GM13976 (cell line): ENCODE data around the gene FXYD6.

Experiments used
- DNase-seq: peaks from one replicate; pipeline ENCODE4 v3.0.0; 2012; ENCODE audit warnings: low spot score
- in situ Hi-C: fragments of 300-500 bp; cut with MboI; formaldehyde crosslinking; loops from one replicate; pipeline ENCODE4 v1.12.0; 2022; ENCODE audit warnings: low sequenced_read_pairs, mixed read lengths, inconsistent platforms; ENCODE audit not compliant: unreplicated experiment
- TF ChIP-seq, protein P1 (sequence below): IDR thresholded peaks from 2 replicates; pipeline ENCODE4 v1.5.1; 2012; ENCODE audit warnings: borderline replicate concordance, mild to moderate bottlenecking; ENCODE audit not compliant: insufficient read depth; ENCODE audit errors: extremely low read depth, missing control alignments, control extremely low read depth

FXYD6 gene

DNA sequence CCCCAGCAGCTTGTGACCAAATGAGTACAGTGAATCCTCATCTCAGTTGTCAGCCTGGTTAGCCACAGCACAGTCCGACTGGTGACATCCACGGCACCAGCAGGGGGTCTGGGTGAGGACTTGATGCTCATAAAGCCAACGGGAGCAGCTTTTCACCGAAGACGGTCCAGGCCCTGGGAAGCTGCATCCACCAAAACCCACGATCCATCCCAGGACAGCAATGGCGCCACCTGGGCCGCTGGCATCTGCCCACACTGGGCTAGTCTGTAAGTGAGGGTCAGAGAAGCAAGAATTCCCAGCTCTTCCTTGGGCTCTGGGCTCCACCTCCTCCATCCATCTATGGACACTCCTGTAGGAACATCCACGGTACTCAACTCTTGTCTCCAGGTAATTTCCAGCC, 25.1 kb upstream of the FXYD6 start:
- TF ChIP-seq, protein P1, sequence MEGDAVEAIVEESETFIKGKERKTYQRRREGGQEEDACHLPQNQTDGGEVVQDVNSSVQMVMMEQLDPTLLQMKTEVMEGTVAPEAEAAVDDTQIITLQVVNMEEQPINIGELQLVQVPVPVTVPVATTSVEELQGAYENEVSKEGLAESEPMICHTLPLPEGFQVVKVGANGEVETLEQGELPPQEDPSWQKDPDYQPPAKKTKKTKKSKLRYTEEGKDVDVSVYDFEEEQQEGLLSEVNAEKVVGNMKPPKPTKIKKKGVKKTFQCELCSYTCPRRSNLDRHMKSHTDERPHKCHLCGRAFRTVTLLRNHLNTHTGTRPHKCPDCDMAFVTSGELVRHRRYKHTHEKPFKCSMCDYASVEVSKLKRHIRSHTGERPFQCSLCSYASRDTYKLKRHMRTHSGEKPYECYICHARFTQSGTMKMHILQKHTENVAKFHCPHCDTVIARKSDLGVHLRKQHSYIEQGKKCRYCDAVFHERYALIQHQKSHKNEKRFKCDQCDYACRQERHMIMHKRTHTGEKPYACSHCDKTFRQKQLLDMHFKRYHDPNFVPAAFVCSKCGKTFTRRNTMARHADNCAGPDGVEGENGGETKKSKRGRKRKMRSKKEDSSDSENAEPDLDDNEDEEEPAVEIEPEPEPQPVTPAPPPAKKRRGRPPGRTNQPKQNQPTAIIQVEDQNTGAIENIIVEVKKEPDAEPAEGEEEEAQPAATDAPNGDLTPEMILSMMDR = no peak
- in situ Hi-C loops = no loop called here
- DNase-seq = no peak

DNA sequence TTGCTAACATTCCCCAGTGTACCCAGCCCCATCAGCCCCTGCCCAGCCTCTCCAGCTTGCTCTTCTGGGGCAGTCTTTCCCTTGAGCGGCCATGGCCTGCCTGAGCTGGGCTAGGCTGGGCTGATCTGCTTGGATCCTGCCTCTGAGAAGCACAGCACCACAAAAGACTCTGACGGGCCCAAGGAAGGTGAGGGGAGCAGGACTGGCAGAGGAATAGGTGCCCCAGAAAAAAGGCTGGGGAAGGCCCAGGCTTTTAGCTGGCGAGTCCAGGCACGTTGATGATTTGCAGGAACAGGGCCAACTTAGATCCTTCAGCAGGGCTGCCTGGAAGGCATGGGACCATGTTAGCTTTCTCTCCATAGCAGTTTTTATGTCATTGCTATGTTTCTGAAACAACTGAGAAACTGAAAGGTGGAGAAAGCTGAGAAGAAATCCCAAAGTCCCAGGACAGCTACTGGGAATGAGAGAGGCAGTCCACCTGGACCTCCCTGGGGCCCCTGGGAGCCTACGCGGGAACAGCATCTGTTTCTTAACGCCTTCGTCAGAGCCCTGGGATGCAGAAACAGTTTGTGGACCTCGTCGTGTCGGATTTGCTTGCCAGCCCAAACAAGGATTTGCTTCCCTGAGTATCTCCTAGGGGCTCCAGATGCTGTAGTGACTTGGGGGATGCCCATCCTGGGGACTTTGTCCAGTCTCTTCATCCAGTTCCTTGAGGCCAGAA, 24.4 kb upstream of the FXYD6 start:
- TF ChIP-seq, protein P1 = no peak
- no peak for DNase-seq
- in situ Hi-C loops = no loop called here

DNA sequence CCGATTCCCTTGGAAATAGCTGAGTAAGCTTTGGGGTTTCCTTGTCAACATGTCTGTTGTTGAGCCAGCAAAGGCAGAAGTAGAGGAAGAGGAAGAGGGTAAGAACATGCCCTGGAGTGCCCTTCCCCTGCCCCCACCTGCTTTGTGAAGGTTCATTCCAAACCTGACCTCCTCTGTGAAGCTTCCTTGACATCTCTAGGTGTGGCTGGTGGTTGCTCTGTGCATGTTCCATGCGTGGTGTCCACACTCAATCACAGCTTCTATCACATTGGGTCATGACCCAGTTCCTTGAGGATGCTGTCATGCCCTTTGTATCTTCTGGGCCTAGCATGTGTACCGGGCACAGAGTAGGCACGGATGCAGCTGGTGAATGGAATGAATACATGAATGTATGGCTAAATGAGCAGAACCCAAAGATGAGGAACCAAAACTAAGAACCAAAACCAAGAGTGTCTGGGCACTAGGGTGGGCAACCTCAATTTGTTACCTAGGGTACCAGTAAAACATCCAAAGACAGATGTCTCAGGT, 23.7 kb upstream of the FXYD6 start:
- in situ Hi-C loops = no loop called here
- TF ChIP-seq, protein P1 = no peak
- DNase-seq = no peak

DNA sequence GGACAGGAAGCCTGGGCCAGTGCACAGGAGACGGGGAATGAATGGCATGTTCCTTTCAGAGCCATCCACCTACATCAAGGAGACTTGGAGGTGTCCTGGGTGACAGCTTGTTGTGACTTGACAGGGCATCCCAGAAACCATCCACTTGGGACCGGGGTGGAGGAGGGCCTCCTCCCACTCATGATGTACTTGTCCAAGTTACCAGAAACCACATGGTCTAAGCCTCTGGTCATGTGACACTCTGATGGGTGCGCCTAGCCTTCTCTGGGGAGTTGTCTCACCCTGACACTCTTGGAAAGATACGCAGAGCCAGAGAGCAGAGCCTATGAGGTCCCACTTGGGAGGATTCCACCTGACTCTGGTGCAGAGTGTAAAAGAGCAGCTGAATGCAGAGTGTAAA, 21.6 kb upstream of the FXYD6 start:
- no peak for DNase-seq
- TF ChIP-seq, protein P1 = no peak
- in situ Hi-C loops = no loop called here

DNA sequence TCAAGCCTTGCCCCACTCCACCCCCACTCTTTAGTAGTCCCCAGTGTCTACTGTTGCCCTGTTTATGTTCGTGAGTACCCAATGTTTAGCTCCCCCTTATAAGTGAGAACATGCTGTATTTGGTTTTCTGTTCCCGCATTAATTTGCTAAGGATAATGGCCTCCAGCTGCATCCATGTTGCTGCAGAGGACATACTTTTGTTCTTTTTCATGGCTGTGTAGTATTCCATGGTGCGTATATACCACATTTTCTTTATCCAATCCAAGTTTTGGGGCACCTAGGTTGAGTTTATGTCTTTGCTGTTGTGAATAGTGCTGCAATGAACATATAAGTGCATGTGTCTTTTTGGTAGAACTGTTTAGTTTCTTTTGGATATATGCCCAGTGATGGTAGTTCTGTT, 16.2 kb upstream of the FXYD6 start:
- DNase-seq = no peak
- TF ChIP-seq, protein P1 = no peak
- in situ Hi-C loops = no loop called here

DNA sequence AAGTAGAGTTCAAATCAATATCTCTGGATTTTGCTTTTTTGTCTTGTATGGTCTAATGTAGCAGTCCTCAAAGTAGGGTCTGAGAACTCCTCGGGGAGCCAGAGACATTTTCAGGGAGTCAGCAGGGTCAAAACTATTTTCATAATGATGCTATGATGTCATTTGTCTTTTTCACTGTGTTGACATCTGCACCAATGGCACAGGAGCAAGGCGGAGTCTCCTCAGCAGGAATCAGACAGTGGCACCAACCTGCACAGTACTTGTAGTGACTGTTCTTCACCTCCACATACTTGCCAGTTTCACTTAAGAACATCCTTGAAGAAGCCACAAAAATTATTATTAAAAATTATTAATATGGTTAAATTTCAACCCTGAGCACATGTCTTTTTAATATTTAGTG, 14.9 kb upstream of the FXYD6 start:
- in situ Hi-C loops = no loop called here
- TF ChIP-seq, protein P1 = no peak
- DNase-seq = no peak

DNA sequence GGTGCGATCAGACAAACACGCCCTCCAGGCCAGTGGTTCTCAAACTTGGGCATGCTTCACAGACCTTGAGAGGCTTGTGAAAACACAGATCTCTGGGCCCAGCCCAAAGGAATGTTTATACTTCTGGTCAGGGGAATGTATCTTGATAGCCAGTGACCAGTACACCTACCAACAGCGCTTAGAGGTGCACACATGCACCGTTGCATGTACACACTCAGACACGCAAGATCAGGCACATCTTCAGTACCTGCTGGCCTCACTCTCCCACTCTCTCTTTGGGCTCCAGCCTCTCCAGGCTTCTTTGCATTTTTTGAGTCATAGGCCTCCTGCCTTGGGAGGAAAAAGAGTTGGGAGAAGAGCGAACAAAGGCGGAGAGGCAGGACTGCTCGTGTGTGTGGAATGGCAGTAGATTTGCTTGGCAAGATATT, 11.7 kb upstream of the FXYD6 start:
- TF ChIP-seq, protein P1 = no peak
- no peak for DNase-seq
- in situ Hi-C loops = no loop called here
